ENCODE measurements around the gene RFX3.

The RFX3 gene

DNA sequence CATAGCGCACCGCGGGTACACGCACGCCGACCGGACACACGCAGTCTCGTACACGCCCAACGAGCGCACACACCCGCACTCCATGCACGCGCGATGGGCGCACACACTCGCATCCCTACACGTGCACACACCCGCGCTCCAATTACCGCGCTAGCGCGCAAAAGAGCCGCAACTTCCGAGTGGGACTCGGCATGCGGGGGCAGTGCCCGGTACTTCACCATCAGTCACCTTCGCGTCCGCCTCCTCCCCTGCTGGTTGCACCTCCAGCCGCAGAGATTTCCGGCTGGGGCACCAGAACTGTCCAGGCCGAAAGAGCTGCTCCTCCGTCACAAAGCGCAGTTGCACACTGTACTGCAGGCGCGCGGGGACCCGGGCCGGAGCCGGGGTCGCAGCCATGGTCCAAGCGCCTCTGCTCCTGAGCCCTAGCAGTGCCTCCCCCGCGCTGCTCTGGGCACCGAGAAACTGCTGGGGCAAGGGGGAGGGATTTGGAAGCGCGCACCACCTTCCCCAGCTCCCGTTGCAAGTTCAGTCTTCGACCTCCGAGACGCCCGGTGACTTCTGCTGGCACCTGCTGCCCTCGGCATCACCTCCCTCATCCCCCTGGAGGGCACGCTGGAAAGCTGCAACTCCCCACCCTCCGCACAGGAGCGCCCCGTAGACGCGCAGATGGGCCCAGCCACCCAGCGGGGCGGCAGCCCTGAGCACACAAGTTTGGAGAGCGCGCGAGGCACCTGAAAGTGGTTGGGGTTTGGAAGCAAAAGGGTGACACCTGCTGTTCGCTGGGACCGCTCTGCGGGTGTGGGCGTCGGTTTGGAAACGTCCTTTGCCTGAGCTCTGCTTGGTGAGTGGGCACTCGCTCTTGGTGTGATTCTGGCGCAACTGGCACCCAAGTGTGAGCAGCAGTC, 344.5 kb downstream of the RFX3 start:
- Histone ChIP-seq H3K27ac (no peak overlapping the region), H3K4me3 (peak overlapping the region in 4 of 7 experiments; percentile 8 to 34 (median 22))

DNA sequence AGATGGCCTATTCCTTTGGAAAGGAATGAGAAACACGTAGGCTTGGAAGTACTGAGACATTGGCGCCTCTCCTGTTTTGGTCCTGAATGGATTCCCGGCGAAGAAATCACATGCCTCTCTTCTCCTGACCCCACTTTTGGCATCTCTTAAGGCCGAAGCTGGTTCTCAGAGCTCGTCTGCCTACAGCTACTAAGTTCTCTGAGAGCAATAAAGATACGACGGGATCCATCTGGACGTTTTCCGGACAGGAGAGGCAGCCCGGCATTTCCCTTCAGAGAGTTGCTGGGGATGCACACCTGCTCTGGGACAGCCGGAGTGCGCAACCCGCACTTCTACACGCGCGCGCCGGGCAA, 345.1 kb downstream of the RFX3 start:
- Histone ChIP-seq H3K27ac (no peak overlapping the region), H3K4me3 (peak overlapping the region in 2 of 7 experiments; percentile 8 to 34)

DNA sequence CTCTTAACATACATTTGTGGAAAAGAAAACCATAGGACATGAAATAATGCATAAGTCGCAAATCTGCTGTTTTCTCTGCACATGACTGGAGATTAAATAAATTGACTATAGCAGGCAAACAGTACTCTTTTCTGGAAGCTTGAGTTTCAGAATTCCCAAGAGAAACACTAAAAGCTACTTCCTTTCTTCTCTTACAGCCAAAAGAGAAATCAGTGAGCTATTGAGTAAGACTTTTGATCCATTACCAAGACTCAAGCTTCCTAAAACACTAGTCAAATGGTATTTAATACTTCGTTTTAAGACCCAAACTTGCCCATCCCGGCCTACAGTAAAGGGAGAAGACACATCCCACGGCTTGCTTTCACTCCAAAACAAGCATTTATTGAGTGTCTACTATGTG, 346.1 kb downstream of the RFX3 start:
- H3K4me3 ChIP-seq = no peak overlapping the region
- no peak overlapping the region for H3K27ac ChIP-seq

DNA sequence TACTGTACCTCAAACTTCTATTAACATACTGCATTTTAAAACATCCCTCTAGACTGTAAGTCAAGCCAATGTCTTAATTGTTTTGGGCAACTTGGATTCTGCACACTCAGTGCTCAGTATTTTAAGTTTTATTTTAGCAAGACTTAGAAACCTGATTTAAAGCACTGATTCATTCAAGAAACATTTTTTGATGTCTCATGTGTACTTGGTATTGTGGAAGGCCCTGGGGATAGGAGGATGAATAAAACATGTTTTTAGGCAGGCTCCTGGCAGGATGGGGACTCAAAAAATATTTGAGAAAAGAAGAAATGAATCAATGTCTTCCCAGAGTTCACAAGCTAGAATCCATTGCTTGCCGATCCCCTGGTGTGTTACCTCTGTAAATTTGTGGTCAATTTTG, 347.9 kb downstream of the RFX3 start:
- no peak overlapping the region for H3K27ac ChIP-seq
- no peak overlapping the region for H3K4me3 ChIP-seq

DNA sequence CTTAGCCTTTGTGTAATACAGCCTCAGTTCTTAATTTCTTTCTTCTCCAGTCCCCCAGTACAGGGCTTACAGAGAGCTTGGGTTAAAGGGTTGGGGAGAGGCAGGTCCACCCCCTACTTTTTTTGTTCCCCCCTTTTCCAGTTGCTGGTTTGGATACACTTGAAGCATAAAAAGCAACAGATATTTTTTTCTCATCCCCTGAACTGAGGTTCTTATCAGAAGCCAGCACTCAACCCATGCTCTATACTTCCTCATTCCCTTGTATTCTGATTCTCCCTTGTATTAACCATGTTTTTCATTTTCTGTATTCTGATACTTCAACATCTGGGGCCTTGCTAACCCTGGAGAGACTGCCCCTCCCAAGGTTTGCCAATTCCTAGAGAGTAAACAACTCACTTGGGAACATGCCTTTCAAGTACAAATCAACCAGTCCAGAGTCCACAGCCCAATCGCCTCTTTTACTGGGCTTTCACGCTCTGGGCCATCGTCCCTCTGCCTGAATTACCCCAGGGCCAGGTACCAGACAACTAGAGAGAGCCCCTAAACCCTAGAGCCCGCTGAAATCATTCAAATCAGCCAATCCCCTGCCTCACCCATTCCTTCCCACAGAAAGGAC, 348.5 kb downstream of the RFX3 start:
- no peak overlapping the region for H3K27ac ChIP-seq
- no peak overlapping the region for H3K4me3 ChIP-seq

DNA sequence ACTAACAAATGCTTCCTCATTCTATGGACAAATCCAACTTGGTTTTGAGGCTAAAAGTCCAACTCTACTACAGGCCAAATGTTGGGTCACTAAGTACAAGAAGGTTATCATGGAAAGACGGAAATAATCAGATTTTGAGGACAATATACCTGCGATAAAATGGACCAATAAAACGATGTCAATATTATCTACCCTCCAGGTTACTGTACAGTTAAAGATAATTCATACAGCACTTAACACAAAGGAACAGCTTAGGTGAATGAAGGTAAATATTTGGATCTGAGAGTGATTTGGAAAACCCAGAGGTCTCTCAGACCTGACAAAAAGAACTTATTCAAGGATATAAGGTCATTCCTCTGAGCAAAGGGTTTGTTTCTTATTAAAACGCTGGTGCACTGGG, 352.4 kb downstream of the RFX3 start:
- no peak overlapping the region for H3K4me3 ChIP-seq
- H3K27ac ChIP-seq = no peak overlapping the region

DNA sequence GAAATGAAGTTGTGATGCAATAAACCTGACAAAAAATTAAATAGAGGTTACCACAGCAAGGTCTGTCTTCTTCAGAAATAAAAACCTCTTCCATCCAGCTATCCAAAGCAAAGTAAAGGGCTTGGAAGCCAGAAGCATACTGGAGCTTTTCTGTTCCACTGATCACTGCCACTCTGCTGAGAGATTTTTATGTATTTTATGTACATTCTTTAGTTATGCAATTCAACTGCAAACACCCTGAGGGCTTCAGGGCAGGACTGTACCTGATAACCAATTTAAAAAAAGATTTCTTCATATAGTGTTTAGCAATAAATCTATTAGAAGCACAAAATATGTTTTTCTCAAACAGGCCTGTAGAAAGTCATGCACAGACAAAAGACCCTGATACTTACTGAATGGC, 355.0 kb downstream of the RFX3 start:
- Histone ChIP-seq H3K27ac (no peak overlapping the region), H3K4me3 (no peak overlapping the region)

All from skin epidermis (tissue), 12 donors.